Measurements from ENCODE around the gene SLC5A6. TPM values are rescaled to one million over a fixed set of nuclear protein-coding genes. Genes with fewer than 3 reads are reported as not detected.

Gene SLC5A6
- total and polyA plus RNA-seq, 2 of the 8 experiments (the other 6 are each of a cell fraction or from before 2014, with no cell fraction given) = 118 to 183 TPM

DNA sequence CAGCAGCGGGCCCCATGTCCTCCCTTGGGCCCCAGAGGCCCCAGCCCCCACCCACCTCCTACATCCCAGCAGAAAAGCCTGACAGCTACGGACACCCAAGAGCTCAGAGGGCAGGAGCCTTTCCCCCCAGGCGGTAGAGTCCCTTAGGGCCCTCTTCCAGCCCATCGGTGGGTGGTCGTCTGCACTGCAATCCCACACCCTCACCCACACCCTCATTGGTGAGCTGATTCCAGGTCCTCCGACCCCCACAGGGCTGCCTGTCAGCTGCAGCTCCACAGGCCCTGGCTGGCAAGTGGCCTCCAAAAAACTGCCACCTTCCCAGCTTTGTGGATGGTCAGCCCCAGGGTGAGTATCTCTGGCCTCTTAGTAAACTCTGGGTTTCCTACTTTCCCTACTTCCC is 52.8 kb downstream of the SLC5A6 start:
- H2BK15ac ChIP-seq (ENCODE audit: low read length) = no peak overlapping the region
- TF ChIP-seq TAF1 (IDR thresholded peaks at IDR 0.05; ENCODE audit: low read depth, low read length) = no peak
- TF ChIP-seq CREB1 (IDR thresholded peaks at IDR 0.05) = no peak
- TF ChIP-seq, protein P1, sequence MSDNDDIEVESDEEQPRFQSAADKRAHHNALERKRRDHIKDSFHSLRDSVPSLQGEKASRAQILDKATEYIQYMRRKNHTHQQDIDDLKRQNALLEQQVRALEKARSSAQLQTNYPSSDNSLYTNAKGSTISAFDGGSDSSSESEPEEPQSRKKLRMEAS (IDR thresholded peaks at IDR 0.05) = no peak
- H3K9ac ChIP-seq (replicated peaks in 1 of 4; ENCODE audit: extremely low read depth in 1 of 4, low read depth in 3 of 4, low read length in 3 of 4) = no peak overlapping the region
- FAIRE-seq (no peak), DNase-seq (ENCODE audit: low read depth in 1 of 2, low spot score in 2 of 2) (no peak)
- no peak overlapping the region for H3K4ac ChIP-seq (replicated peaks; ENCODE audit: insufficient read length, low read depth, low read length)
- no peak overlapping the region for H4K91ac ChIP-seq (replicated peaks; ENCODE audit: insufficient read length, low read length)
- WGBS, 2 experiments (ENCODE audit: extremely low coverage in 1 of 2, insufficient coverage in 1 of 2, insufficient read length in 1 of 2, insufficient replicate concordance in 2 of 2, low coverage in 1 of 2, low lambda C conversion rate in 2 of 2, missing lambda C conversion rate in 1 of 2) = 85% methylated on average over 6 of the region's 6 CpGs; no CpG with 5 or more reads in 1 of the 2 experiments
- H3K23ac ChIP-seq (ENCODE audit: insufficient read length) = no peak overlapping the region
- H3K18ac ChIP-seq (ENCODE audit: extremely low read depth, low read length) = no peak overlapping the region
- H3K36me3 ChIP-seq (ENCODE audit: control insufficient read depth in 2 of 4, insufficient read depth in 4 of 4, low read length in 3 of 4) = no peaks in the 10 kb centered on the region
- no peak overlapping the region for H2BK20ac ChIP-seq (ENCODE audit: low read length)
- no peak overlapping the region for H2AFZ ChIP-seq (ENCODE audit: low read length)
- no peaks in the 10 kb centered on the region for H3K23me2 ChIP-seq (ENCODE audit: low read depth, low read length)
- H2AK5ac ChIP-seq (ENCODE audit: low read depth, low read length) = no peak overlapping the region
- no peaks in the 10 kb centered on the region for H3K79me2 ChIP-seq (ENCODE audit: control insufficient read depth in 1 of 2, insufficient read depth in 2 of 2, low read length in 2 of 2)
- H3K14ac ChIP-seq (ENCODE audit: insufficient read length) = no peak overlapping the region
- H3K9me3 ChIP-seq (ENCODE audit: insufficient read depth in 2 of 2, low read depth in 1 of 2, low read length in 1 of 2) = no peaks in the 10 kb centered on the region
- POLR2A ChIA-PET (ENCODE audit: partially characterized antibody) = interaction anchor here (1.0 to 1.5 kb wide), 4 partner anchors 25 to 63 kb away, joined by 3 to 6 read pairs (median 3); partner anchors contain the start of gene PREB
- H3K4me3 ChIP-seq (ENCODE audit: extremely low read depth in 1 of 4, insufficient read depth in 2 of 4, low read depth in 3 of 4, low read length in 4 of 4) = no peak overlapping the region
- no peaks in the 10 kb centered on the region for H3K79me1 ChIP-seq (ENCODE audit: low read depth, low read length)
- no peaks in the 10 kb centered on the region for H3K27me3 ChIP-seq (replicated peaks in 1 of 4; ENCODE audit: control insufficient read depth in 3 of 4, extremely low read depth in 1 of 4, insufficient read depth in 3 of 4, low read length in 3 of 4)
- H2BK12ac ChIP-seq (ENCODE audit: low read depth, low read length) = no peak overlapping the region
- no peak overlapping the region for H2BK5ac ChIP-seq (ENCODE audit: low read depth, low read length)
- no peak overlapping the region for H3K56ac ChIP-seq (replicated peaks; ENCODE audit: insufficient read length, low read depth, low read length)
- H4K20me1 ChIP-seq (replicated peaks in 1 of 2; ENCODE audit: control insufficient read depth in 1 of 2, insufficient read depth in 2 of 2, low read length in 2 of 2) = no peaks in the 10 kb centered on the region
- H3K4me2 ChIP-seq (ENCODE audit: insufficient read depth in 1 of 2, low read depth in 2 of 2, low read length in 2 of 2) = no peak overlapping the region
- no peak overlapping the region for H3K27ac ChIP-seq (ENCODE audit: low read depth, low read length)
- CTCF ChIA-PET (ENCODE audit: partially characterized antibody) = interaction anchor here (0.9 to 4.6 kb wide), 8 partner anchors 9 to 120 kb away, joined by 3 to 36 read pairs (median 4); no protein-coding TSS in a partner anchor
- H2BK120ac ChIP-seq (replicated peaks; ENCODE audit: low read depth, low read length) = no peak overlapping the region
- H4K8ac ChIP-seq (ENCODE audit: extremely low read depth, insufficient read depth, low read length) = no peak overlapping the region
- no peaks in the 10 kb centered on the region; a peak in 1 of 7 replicates for H3K4me1 ChIP-seq (replicated peaks in 1 of 4; ENCODE audit: control insufficient read depth in 3 of 4, insufficient read depth in 4 of 4, low read length in 3 of 4)
- no peak overlapping the region for H4K5ac ChIP-seq (ENCODE audit: insufficient read length, low read depth, low read length)
